Activated CD4-positive, alpha-beta T cell treated with anti-CD3 and anti-CD28 coated beads, Interleukin-2, amount 50 U/mL, for 16 hours (primary cell): ENCODE measurements around the gene TSSC4.

Experiments used
- DNase-seq: peaks from one replicate; pipeline ENCODE4 v3.0.0-alpha.2; 2020

TSSC4 gene

GRCh38 chr11:2451916-2452315, 51.4 kb downstream of the TSSC4 start:
- DNase-seq = no peak

GRCh38 chr11:2452321-2453012, 51.9 kb downstream of the TSSC4 start:
- no peak for DNase-seq

- no peak for DNase-seq
Measured at GRCh38 chr11:2453436-2453835, 52.9 kb downstream of the TSSC4 start.
